ENCODE data around the gene PRPF19. TPM values are rescaled to one million over a fixed set of nuclear protein-coding genes. Genes with fewer than 3 reads are reported as not detected.
A peak's percentile ranks its signal among the peaks of the same experiment; 100 is the strongest.

Gene PRPF19
- total and polyA plus RNA-seq, 9 of the 15 experiments (the other 6 are each of a cell fraction or from before 2014, with no cell fraction given) = 9.4 to 212 (median 73.2) TPM

DNA sequence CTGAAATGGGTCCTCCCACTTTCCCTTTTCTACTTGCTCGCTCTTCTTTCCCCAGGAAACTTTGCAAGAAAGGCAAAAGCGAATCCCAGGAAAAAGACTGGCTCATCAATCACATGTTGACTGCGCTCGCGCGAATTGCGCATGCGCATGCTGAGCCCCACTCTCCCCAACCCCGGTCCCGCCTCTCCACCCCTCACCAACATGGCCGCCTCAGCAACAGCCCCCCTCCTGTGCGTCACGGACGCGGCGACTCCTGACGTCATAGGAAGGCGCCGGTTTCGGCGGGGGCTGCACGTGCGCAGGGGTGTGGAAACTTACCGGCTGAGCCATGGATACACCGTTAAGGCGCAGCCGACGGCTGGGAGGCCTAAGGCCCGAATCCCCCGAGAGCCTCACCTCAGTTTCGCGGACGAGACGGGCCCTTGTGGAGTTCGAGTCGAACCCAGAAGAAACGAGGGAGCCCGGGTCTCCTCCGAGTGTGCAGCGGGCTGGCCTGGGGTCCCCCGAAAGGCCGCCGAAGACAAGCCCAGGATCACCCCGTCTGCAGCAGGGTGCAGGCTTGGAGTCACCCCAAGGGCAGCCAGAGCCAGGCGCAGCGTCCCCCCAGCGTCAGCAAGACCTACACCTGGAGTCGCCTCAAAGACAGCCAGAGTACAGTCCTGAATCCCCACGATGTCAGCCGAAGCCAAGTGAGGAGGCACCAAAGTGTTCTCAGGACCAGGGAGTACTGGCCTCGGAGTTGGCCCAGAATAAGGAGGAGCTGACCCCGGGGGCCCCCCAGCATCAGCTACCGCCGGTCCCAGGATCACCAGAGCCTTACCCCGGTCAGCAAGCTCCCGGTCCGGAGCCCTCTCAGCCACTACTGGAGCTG lies 64.4 kb downstream of the PRPF19 start, which contains the start of gene CCDC86 (continued):
- TF ChIP-seq, protein P1, sequence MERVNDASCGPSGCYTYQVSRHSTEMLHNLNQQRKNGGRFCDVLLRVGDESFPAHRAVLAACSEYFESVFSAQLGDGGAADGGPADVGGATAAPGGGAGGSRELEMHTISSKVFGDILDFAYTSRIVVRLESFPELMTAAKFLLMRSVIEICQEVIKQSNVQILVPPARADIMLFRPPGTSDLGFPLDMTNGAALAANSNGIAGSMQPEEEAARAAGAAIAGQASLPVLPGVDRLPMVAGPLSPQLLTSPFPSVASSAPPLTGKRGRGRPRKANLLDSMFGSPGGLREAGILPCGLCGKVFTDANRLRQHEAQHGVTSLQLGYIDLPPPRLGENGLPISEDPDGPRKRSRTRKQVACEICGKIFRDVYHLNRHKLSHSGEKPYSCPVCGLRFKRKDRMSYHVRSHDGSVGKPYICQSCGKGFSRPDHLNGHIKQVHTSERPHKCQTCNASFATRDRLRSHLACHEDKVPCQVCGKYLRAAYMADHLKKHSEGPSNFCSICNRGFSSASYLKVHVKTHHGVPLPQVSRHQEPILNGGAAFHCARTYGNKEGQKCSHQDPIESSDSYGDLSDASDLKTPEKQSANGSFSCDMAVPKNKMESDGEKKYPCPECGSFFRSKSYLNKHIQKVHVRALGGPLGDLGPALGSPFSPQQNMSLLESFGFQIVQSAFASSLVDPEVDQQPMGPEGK (CRISPR knock-in tag; IDR thresholded peaks at IDR 0.05; ENCODE audit: borderline replicate concordance) = no peak
- TF ChIP-seq, protein P2, sequence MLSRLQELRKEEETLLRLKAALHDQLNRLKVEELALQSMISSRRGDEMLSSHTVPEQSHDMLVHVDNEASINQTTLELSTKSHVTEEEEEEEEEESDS (CRISPR knock-in tag; IDR thresholded peaks at IDR 0.05) = no peak
- TF ChIP-seq ARNT (IDR thresholded peaks at IDR 0.05) (no peak), ZNF586 (CRISPR knock-in tag; conservative IDR thresholded peaks at IDR 0.05) (no peak), RFX1 (IDR thresholded peaks at IDR 0.05) (peak; percentile 57), ELF1 (tag; IDR thresholded peaks at IDR 0.05) (peak; percentile 51), GATAD2A (IDR thresholded peaks at IDR 0.05) (no peak), NR2C2 (CRISPR knock-in tag; IDR thresholded peaks at IDR 0.05) (no peak), NR2C2 (tag; IDR thresholded peaks at IDR 0.05) (peak; percentile 63; the same call in 1 of the 2 replicates), NR1H2 (CRISPR knock-in tag; IDR thresholded peaks at IDR 0.05) (peak; percentile 92; the same call in 1 of the 2 replicates), FOXA1 (IDR thresholded peaks at IDR 0.05; ENCODE audit: borderline replicate concordance) (no peak), U2AF1 (optimal IDR thresholded peaks at IDR 0.05; ENCODE audit: low read depth, low read length) (no peak), TAF15 (IDR thresholded peaks at IDR 0.05; ENCODE audit: low read depth, low read length) (no peak), ZFP1 (CRISPR knock-in tag; IDR thresholded peaks at IDR 0.05) (no peak), YBX1 (IDR thresholded peaks at IDR 0.05) (no peak), SETDB1 (IDR thresholded peaks at IDR 0.05; ENCODE audit: low read length) (peak; percentile 35)
- TF ChIP-seq, protein P3, sequence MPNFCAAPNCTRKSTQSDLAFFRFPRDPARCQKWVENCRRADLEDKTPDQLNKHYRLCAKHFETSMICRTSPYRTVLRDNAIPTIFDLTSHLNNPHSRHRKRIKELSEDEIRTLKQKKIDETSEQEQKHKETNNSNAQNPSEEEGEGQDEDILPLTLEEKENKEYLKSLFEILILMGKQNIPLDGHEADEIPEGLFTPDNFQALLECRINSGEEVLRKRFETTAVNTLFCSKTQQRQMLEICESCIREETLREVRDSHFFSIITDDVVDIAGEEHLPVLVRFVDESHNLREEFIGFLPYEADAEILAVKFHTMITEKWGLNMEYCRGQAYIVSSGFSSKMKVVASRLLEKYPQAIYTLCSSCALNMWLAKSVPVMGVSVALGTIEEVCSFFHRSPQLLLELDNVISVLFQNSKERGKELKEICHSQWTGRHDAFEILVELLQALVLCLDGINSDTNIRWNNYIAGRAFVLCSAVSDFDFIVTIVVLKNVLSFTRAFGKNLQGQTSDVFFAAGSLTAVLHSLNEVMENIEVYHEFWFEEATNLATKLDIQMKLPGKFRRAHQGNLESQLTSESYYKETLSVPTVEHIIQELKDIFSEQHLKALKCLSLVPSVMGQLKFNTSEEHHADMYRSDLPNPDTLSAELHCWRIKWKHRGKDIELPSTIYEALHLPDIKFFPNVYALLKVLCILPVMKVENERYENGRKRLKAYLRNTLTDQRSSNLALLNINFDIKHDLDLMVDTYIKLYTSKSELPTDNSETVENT (CRISPR knock-in tag; IDR thresholded peaks at IDR 0.05) = no peak; the same call in 1 of the 2 replicates
- TF ChIP-seq, protein P4, sequence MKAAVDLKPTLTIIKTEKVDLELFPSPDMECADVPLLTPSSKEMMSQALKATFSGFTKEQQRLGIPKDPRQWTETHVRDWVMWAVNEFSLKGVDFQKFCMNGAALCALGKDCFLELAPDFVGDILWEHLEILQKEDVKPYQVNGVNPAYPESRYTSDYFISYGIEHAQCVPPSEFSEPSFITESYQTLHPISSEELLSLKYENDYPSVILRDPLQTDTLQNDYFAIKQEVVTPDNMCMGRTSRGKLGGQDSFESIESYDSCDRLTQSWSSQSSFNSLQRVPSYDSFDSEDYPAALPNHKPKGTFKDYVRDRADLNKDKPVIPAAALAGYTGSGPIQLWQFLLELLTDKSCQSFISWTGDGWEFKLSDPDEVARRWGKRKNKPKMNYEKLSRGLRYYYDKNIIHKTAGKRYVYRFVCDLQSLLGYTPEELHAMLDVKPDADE (conservative IDR thresholded peaks at IDR 0.05; ENCODE audit: control insufficient read depth, low read depth, low read length) = peak; percentile 97
- TF ChIP-seq, protein P5, sequence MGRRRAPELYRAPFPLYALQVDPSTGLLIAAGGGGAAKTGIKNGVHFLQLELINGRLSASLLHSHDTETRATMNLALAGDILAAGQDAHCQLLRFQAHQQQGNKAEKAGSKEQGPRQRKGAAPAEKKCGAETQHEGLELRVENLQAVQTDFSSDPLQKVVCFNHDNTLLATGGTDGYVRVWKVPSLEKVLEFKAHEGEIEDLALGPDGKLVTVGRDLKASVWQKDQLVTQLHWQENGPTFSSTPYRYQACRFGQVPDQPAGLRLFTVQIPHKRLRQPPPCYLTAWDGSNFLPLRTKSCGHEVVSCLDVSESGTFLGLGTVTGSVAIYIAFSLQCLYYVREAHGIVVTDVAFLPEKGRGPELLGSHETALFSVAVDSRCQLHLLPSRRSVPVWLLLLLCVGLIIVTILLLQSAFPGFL (CRISPR knock-in tag; IDR thresholded peaks at IDR 0.05) = no peak
